Neural cell (in vitro differentiated cells): ENCODE data around the gene PTPRF.

ENCODE experiments used
- CTCF ChIP-seq: fragments of 450-650 bp; IDR thresholded peaks from 2 replicates; pipeline ENCODE4 v1.5.1; 2014; ENCODE audit warnings: antibody characterized with exemption, mild to moderate bottlenecking, moderate library complexity; ENCODE audit not compliant: poor library complexity, severe bottlenecking
- EP300 ChIP-seq: fragments of 450-650 bp; conservative IDR thresholded peaks from 2 replicates; pipeline ENCODE4 v1.6.1; 2014; ENCODE audit warnings: antibody characterized with exemption, mild to moderate bottlenecking, moderate library complexity; ENCODE audit not compliant: poor library complexity, severe bottlenecking
- EZH2 ChIP-seq: fragments of 200-600, 300-800 bp; shearing (Covaris generic), sonication (generic); IDR thresholded peaks from 2 replicates; pipeline ENCODE4 v1.6.1; 2014; ENCODE audit warnings: antibody characterized with exemption, low read length, borderline replicate concordance, mild to moderate bottlenecking; ENCODE audit not compliant: insufficient read depth, poor library complexity, severe bottlenecking
- POLR2AphosphoS5 ChIP-seq: IDR thresholded peaks from 2 replicates; pipeline ENCODE4 v1.6.1; 2012
- RAD21 ChIP-seq: fragments of 450-650 bp; conservative IDR thresholded peaks from 2 replicates; pipeline ENCODE4 v1.6.1; 2014; ENCODE audit warnings: antibody characterized with exemption, mild to moderate bottlenecking, moderate library complexity
- REST ChIP-seq: IDR thresholded peaks from 2 replicates; pipeline ENCODE4 v1.6.1; 2012; ENCODE audit warnings: borderline replicate concordance
- SMC3 ChIP-seq: fragments of 450-650 bp; conservative IDR thresholded peaks from 2 replicates; pipeline ENCODE4 v1.6.1; 2014; ENCODE audit warnings: antibody characterized with exemption, mild to moderate bottlenecking, moderate library complexity; ENCODE audit not compliant: poor library complexity
- TAF1 ChIP-seq: IDR thresholded peaks from 2 replicates; pipeline ENCODE4 v1.6.1; 2012; ENCODE audit warnings: low read depth

GRCh38 chr1:43529206-43529731, 1.4 kb upstream of the PTPRF start:
- TF ChIP-seq CTCF (peak; percentile 96), REST (no peak), TAF1 (no peak), EZH2 (no peak), EP300 (no peak), POLR2AphosphoS5 (no peak), RAD21 (peak; percentile 96), SMC3 (peak; percentile 96)
